ENCODE measurements around the gene TBX10. TPM values are rescaled to one million over a fixed set of nuclear protein-coding genes. Genes with fewer than 3 reads are reported as not detected.

The TBX10 gene
- total RNA-seq, 1 experiment from 2014 or later = not detected

- TF ChIP-seq ATF3 (IDR thresholded peaks at IDR 0.05) (no peak), CBX3 (IDR thresholded peaks at IDR 0.05; ENCODE audit: low read depth) (no peak), YY1 (IDR thresholded peaks at IDR 0.05; ENCODE audit: extremely low read depth, insufficient replicate concordance, low read depth, low read length) (no peak), MAX (IDR thresholded peaks at IDR 0.05) (no peak), TCF7L2 (IDR thresholded peaks at IDR 0.05; ENCODE audit: borderline replicate concordance, extremely low read depth, insufficient read depth, insufficient read length) (no peak), EGR1 (IDR thresholded peaks at IDR 0.05; ENCODE audit: low read depth) (no peak), SP1 (IDR thresholded peaks at IDR 0.05; ENCODE audit: low read depth) (no peak), FOSL1 (IDR thresholded peaks at IDR 0.05; ENCODE audit: low read depth) (no peak), REST (IDR thresholded peaks at IDR 0.05; ENCODE audit: low read depth) (no peak), CTCF (IDR thresholded peaks at IDR 0.05 in 2 of 3, conservative IDR thresholded peaks at IDR 0.05 in 1 of 3; ENCODE audit: borderline replicate concordance in 1 of 3, insufficient read depth in 1 of 3, low read depth in 2 of 3, low read length in 2 of 3) (no peak), ELF1 (IDR thresholded peaks at IDR 0.05; ENCODE audit: borderline replicate concordance, low read depth) (no peak), ZBTB33 (IDR thresholded peaks at IDR 0.05; ENCODE audit: extremely low read depth, insufficient replicate concordance, low read length) (no peak), SRF (IDR thresholded peaks at IDR 0.05; ENCODE audit: low read depth) (no peak), CEBPB (IDR thresholded peaks at IDR 0.05; ENCODE audit: low read depth) (no peak), POLR2A (IDR thresholded peaks at IDR 0.05; ENCODE audit: borderline replicate concordance, extremely low read depth, insufficient read depth, insufficient read length) (no peak), ZFX (IDR thresholded peaks at IDR 0.05) (no peak), EZH2phosphoT487 (IDR thresholded peaks at IDR 0.05; ENCODE audit: borderline replicate concordance) (no peak), RAD21 (IDR thresholded peaks at IDR 0.05; ENCODE audit: low read depth) (no peak), JUND (IDR thresholded peaks at IDR 0.05) (no peak), EZH2 (IDR thresholded peaks at IDR 0.05) (no peak)
- Histone ChIP-seq H3K9ac (ENCODE audit: low read length) (no peak overlapping the region), H3K4me2 (ENCODE audit: low read length) (no peak overlapping the region), H3K9me3 (ENCODE audit: control insufficient read depth in 1 of 2, insufficient read depth in 1 of 2, low read depth in 1 of 2, low read length in 2 of 2) (no peaks in the 10 kb centered on the region), H3K4me3 (replicated peaks in 1 of 2; ENCODE audit: low read depth in 1 of 2, low read length in 2 of 2) (no peak overlapping the region), H3K27ac (ENCODE audit: low read depth, low read length) (no peak overlapping the region; the same call in 1 of the 2 replicates), H3K79me2 (ENCODE audit: insufficient read depth, low read length) (no peaks in the 10 kb centered on the region), H2AFZ (ENCODE audit: low read depth, low read length, poor library complexity, severe bottlenecking) (no peak overlapping the region), H3K36me3 (ENCODE audit: control insufficient read depth in 1 of 2, insufficient read depth in 2 of 2, low read length in 2 of 2) (no peaks in the 10 kb centered on the region), H4K20me1 (ENCODE audit: insufficient read depth) (no peaks in the 10 kb centered on the region), H3K4me1 (ENCODE audit: control insufficient read depth in 1 of 2, insufficient read depth in 2 of 2, low read length in 2 of 2) (no peaks in the 10 kb centered on the region; a peak in 1 of 4 replicates), H3K27me3 (ENCODE audit: insufficient read depth, low read length) (no peaks in the 10 kb centered on the region), H3K9me2 (ENCODE audit: insufficient read depth) (no peaks in the 10 kb centered on the region)
- intact Hi-C loops (cut with micrococcal nuclease) = no loop called here
- CTCF ChIA-PET = interaction anchor here (1.2 kb wide), 1 partner anchor 8 kb away, joined by 4 read pairs; no protein-coding TSS in a partner anchor
- DNase-seq (ENCODE audit: low read depth, low spot score) (no peak), ATAC-seq (no peak)
- RAD21 ChIA-PET (ENCODE audit: low non-redundant PET in 1 of 2, low total read pairs in 2 of 2, uncharacterized antibody in 2 of 2, unreplicated experiment in 2 of 2) = no interaction called here
- BruUV-seq (replicated peaks) = no TSS peak
- POLR2A ChIA-PET = no interaction called here
Observed at GRCh38 chr11:67667490-67668191, 28.1 kb upstream of the TBX10 start.

Data from HCT116 (cell line).